Astrocyte of the spinal cord (primary cell): ENCODE results near the gene NTF4.
A peak's percentile ranks its signal among the peaks of the same experiment; 100 is the strongest.
"Not testable (repeated sequence)": the region's sequence is repeated elsewhere in the genome, so short reads cannot be mapped to it uniquely, and the experiment has no call there.

Source experiments
- DNase-seq: peaks from one replicate; pipeline ENCODE4 v3.0.0; 2011; ENCODE audit warnings: low read depth, low spot score
- H3K4me3 ChIP-seq: 2 replicates; pipeline ENCODE4 v1.5.1; 2011; ENCODE audit warnings: low read depth, mild to moderate bottlenecking, low read length, moderate library complexity
- in situ Hi-C: cut with HindIII; loops from 2 replicates; pipeline ENCODE4 v1.10.0; 2017; ENCODE audit warnings: low sequenced_read_pairs
- TF ChIP-seq, protein P1 (sequence below): IDR thresholded peaks from 2 replicates; pipeline ENCODE4 v1.5.1; 2012; ENCODE audit warnings: low read depth, mild to moderate bottlenecking, low read length, inconsistent platforms

The NTF4 gene

DNA sequence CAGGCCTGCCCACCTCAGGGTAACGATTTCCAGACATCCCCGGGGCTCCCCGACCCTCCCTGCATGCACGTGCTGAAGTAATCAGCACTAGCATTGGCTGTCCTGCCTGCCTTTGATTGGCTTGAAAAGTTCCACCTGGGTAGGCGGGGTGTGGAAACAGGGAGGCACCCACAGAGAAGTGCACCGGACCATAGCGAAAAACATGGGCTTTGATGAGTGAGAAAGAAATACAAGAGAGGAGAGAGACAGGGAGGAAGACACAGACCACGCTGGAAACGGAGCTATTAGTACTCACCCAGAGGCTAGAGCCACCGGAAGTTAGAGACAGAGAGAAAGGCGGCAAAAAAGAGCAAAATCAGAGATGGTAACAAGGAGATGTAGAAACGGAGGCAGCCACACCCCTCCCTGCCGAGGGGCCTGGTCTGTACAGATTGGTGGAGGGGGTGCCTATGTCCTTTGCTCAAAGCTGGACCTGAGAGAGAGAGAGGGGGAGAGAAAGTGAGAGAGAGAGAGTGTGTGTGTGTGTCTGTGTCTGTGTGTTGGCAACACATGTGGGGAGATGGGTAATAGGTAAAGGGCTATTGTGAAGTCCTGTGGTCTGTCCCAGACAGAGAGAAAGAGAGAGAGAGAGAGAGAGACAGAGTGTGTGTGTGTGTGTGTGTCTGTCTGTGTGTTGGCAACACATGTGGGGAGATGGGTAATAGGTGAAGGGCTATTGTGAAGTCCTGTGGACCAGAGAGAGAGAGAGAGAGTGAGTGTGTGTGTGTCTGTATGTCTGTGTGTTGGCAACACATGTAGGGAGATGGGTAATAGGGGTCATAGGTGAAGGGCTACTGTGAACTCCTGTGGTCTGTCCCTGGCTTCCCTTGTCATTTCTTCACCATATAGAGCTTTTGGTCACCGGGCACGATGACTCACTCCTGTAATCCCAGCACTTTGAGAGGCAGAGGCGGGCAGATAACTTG, 43.4 kb downstream of the NTF4 start:
- no peak for DNase-seq
- TF ChIP-seq, protein P1, sequence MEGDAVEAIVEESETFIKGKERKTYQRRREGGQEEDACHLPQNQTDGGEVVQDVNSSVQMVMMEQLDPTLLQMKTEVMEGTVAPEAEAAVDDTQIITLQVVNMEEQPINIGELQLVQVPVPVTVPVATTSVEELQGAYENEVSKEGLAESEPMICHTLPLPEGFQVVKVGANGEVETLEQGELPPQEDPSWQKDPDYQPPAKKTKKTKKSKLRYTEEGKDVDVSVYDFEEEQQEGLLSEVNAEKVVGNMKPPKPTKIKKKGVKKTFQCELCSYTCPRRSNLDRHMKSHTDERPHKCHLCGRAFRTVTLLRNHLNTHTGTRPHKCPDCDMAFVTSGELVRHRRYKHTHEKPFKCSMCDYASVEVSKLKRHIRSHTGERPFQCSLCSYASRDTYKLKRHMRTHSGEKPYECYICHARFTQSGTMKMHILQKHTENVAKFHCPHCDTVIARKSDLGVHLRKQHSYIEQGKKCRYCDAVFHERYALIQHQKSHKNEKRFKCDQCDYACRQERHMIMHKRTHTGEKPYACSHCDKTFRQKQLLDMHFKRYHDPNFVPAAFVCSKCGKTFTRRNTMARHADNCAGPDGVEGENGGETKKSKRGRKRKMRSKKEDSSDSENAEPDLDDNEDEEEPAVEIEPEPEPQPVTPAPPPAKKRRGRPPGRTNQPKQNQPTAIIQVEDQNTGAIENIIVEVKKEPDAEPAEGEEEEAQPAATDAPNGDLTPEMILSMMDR, result no peak
- in situ Hi-C loops, result no loop called here
- H3K4me3 ChIP-seq, result no peak overlapping the region

- TF ChIP-seq, protein P1, result no peak
- no peak for DNase-seq
- H3K4me3 ChIP-seq, result no peak overlapping the region
- in situ Hi-C loops, result no loop called here
Measured at GRCh38 chr19:49020342-49020741, 44.3 kb downstream of the NTF4 start.

DNA sequence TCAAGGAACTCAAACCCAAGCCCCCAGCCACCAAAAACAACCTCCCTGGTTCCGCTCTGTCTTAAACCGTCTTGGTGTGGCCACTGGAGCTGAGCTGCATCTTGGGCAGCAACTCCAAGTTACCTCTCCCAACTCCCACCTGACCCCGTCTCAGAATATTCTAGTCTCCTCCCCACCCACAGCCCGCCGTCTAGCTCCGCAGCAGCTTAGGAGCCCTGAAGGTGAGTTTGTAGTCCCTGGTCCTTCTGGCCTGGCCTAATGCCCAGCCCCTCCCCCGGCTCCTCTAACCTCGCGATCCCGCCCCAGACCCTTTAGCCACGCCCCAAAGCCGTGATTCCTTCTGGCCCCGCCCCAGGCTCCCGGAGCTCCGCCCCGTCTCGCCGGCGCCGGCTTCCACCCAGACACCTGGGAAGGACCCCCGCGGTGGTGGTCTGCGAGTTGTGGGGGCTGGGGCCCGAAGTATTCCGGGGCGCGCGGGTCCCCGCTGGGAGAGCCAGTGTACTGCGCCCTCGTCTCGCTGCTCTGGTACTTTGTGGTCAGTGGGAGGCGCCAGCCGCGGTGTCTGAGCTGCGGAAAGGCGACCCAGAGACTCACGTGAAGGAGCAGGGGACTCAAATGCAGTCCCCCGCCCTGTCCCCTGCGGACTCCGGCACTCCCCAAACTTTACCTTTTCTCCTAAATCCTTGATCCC, 45.2 kb downstream of the NTF4 start:
- no peak overlapping the region for H3K4me3 ChIP-seq
- in situ Hi-C loops, result no loop called here
- DNase-seq, result no peak
- TF ChIP-seq, protein P1, result no peak

- DNase-seq, in situ Hi-C loops: not testable (repeated sequence)
- peak overlapping the region; percentile 24 for H3K4me3 ChIP-seq
Measured at GRCh38 chr19:49018388-49019241, 46.0 kb downstream of the NTF4 start.

- in situ Hi-C loops, result no loop called here
- DNase-seq, result peak; percentile 57
- TF ChIP-seq, protein P1, result peak; percentile 60
- peak overlapping the region; percentile 24 for H3K4me3 ChIP-seq
Measured at GRCh38 chr19:49017666-49018351, 46.8 kb downstream of the NTF4 start.

DNA sequence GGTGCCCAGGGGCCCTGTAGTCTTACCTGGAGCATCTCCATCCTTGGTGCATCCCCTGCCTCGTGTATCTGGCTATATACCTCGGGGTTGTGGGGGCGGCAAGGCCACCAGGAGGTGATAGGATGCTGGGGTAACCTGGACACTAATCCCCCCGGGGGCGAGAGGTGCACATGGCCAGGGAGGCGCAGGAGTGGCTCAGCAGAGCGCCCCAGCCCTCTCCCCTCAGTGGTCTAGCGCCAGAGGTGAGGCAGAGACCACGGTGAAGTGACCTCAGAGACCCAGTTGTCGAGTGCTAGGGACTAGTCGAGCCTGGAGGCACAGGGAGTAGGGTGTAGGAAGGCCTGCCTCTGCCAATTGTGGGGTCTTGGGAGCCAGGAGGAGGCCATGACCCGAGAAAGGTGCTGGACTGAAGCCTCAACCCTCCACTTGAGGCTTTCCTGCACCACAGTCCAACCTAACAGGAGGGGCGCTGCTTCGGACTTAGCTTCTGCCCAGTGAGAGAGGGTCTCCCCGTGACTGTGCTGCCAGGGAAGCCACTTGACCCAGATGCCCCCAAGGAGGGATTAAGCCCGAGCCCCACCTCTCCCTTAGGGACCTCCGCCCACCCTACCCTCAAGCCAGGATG, 47.5 kb downstream of the NTF4 start, which contains the start of gene LHB:
LHB (minus strand) TSS at position 51 of the 625 bp plus-strand sequence; CDS start at position 41, 10 bp downstream.
- peak within 1 kb of the TSS; percentile 24 for H3K4me3 ChIP-seq
- no peak for DNase-seq
- TF ChIP-seq, protein P1, result no peak
- in situ Hi-C loops, result no loop called here
